Brain microvascular endothelial cell (primary cell): Measurements from ENCODE around the gene RHOV.
A peak's percentile ranks its signal among the peaks of the same experiment; 100 is the strongest.

Source experiments
- DNase-seq: peaks from one replicate; pipeline ENCODE4 v3.0.0-alpha.2; 2020
- H3K27ac ChIP-seq: fragments of 250-450 bp; sonication (Bioruptor Pico); 2 replicates; pipeline ENCODE4 v1.5.1; 2020; ENCODE audit warnings: mild to moderate bottlenecking, moderate library complexity
- H3K27me3 ChIP-seq: fragments of 250-450 bp; sonication (Bioruptor Pico); replicated peaks from 2 replicates; pipeline ENCODE4 v1.5.1; 2020; ENCODE audit warnings: mild to moderate bottlenecking
- H3K36me3 ChIP-seq: fragments of 250-450 bp; sonication (Bioruptor Pico); replicated peaks from 2 replicates; pipeline ENCODE4 v1.5.1; 2020; ENCODE audit warnings: mild to moderate bottlenecking
- H3K4me3 ChIP-seq: 2 replicates; pipeline ENCODE4 v1.5.1; 2011; ENCODE audit warnings: low read depth, mild to moderate bottlenecking, control low read depth, low read length, moderate library complexity
- CTCF ChIP-seq: IDR thresholded peaks from 2 replicates; pipeline ENCODE4 v1.5.1; 2011; ENCODE audit warnings: low read depth, mild to moderate bottlenecking, moderate library complexity, low read length, control low read depth, inconsistent platforms; ENCODE audit errors: missing control alignments
- in situ Hi-C: cut with HindIII; loops from 2 replicates; pipeline ENCODE4 v1.10.0; 2017; ENCODE audit warnings: low sequenced_read_pairs, low pct_ligation_motif_present

The RHOV gene, protein sequence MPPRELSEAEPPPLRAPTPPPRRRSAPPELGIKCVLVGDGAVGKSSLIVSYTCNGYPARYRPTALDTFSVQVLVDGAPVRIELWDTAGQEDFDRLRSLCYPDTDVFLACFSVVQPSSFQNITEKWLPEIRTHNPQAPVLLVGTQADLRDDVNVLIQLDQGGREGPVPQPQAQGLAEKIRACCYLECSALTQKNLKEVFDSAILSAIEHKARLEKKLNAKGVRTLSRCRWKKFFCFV

DNA sequence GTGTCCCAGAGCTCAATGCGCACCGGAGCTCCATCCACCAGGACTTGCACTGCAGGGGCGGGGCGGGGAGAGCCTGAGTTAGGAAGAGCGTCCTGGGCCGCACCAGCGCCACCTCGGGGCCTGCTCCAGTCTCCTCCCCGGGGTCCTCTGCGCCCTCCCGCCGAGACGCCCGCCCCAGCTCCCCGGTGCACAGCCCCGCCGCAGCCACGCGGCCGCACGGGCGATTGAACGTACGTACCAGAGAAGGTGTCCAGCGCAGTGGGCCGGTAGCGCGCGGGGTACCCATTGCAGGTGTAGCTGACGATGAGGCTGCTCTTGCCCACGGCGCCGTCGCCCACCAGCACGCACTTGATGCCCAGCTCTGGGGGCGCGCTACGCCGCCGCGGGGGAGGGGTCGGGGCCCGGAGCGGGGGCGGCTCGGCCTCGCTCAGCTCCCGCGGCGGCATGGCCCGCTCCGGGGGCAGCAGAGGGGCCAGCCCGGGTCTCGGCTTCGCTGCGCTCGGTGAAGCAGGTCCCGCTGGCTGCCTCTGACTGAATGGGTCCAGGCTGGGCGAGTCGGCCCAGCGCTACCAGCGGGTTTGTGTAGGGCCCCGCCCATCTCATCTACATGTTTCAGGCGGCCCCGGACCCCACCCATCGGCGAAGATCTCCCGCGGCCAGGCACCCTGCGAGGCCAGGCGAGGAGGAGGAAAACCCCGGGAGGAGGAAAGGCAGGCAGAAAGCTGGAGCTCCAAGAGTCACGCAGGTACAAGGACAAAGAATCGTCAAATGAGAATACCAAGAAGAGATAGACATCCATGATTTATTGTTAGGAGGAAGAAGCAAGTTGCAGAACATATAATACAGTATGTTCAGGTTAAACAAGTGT, at the start of gene RHOV:
Gene RHOV (minus strand): TSS at position 541 of the 868 bp plus-strand sequence. CDS start 95 bp downstream, at position 446.
- peak; percentile 45 for TF ChIP-seq CTCF
- no peak within 1 kb of the TSS for H3K27ac ChIP-seq
- in situ Hi-C loops, result no loop called here

GRCh38 chr15:40923551-40923950, 49.5 kb upstream of the RHOV start:
- no peaks in the 10 kb centered on the region for H3K36me3 ChIP-seq
- in situ Hi-C loops, result loop anchor here (25.0 kb wide), 1 partner anchor 89 kb away; no protein-coding TSS in a partner anchor
- H3K4me3 ChIP-seq, result no peak overlapping the region
- peaks cover 29% of the 10 kb centered on the region for H3K27me3 ChIP-seq
- TF ChIP-seq CTCF, result no peak
- DNase-seq, result no peak
- no peak overlapping the region for H3K27ac ChIP-seq

More for the DNA sequence above, at the start of gene RHOV:
- peak; percentile 29 for DNase-seq
- Histone ChIP-seq H3K4me3 (peak within 1 kb of the TSS; percentile 52), H3K36me3 (no peaks in the 10 kb centered on the region), H3K27me3 (no peaks in the 10 kb centered on the region)

GRCh38 chr15:40922608-40923005, 48.6 kb upstream of the RHOV start:
- TF ChIP-seq CTCF, result no peak
- peaks cover 23% of the 10 kb centered on the region for H3K27me3 ChIP-seq
- no peak for DNase-seq
- no peaks in the 10 kb centered on the region for H3K36me3 ChIP-seq
- in situ Hi-C loops, result loop anchor here (25.0 kb wide), 1 partner anchor 90 kb away; no protein-coding TSS in a partner anchor
- no peak overlapping the region for H3K4me3 ChIP-seq
- H3K27ac ChIP-seq, result no peak overlapping the region

- Histone ChIP-seq H3K4me3 (no peak overlapping the region), H3K36me3 (no peaks in the 10 kb centered on the region), H3K27ac (no peak overlapping the region), H3K27me3 (peaks cover 18% of the 10 kb centered on the region)
- no peak for DNase-seq
- in situ Hi-C loops, result loop anchor here (25.0 kb wide), 1 partner anchor 90 kb away; no protein-coding TSS in a partner anchor
- no peak for TF ChIP-seq CTCF
Measured at GRCh38 chr15:40921949-40922607, 48.0 kb upstream of the RHOV start.

DNA sequence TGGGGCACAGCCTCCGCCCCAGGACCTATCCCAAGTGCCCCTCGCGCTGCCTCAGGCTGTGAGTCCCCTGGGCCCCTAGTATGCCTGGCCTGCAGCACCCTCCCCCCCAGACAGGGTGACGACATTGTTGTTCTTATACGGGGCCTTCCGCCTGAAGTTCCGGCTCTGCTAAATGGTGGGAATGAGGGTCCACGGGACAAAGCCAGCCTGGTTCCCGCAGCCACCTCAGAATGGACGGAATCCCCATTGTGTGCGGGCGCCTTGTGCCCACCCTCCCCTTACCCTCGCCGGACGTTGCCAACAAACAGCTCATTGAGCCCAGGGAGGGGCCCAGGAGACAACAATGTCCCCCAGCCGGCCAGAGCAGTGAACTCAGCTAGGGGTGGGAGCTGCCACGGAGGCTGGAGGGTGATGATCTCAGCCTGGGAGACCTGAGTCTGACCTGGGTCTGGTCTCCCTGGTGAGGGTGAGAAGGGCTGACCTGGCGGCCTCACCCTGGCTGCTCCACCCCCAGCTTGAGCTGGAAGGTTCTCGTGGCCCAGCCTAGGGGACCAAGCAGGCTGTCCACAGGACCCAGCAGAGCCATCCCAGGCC, 44.9 kb upstream of the RHOV start:
- Histone ChIP-seq H3K4me3 (no peak overlapping the region), H3K27ac (no peak overlapping the region), H3K36me3 (no peaks in the 10 kb centered on the region), H3K27me3 (no peaks in the 10 kb centered on the region)
- no peak for TF ChIP-seq CTCF
- in situ Hi-C loops, result loop anchor here (25.0 kb wide), 1 partner anchor 93 kb away; no protein-coding TSS in a partner anchor
- DNase-seq, result no peak
